Natural killer cell treated with Interleukin-12 subunit alpha and Interleukin-12 subunit beta and Interleukin-15 and Interleukin-18, amount 100 ng/mL, for 72 hours (primary cell): ENCODE measurements around the gene FDCSP. TPM values are rescaled to one million over a fixed set of nuclear protein-coding genes. Genes with fewer than 3 reads are reported as not detected.

Source experiments
- ATAC-seq, 2 donors: fragments of 150-1000 bp; cut with Tn5 transposase in 1 of 2; sonication (Bioruptor Pico), chemical (Tn5 transposase) in 1 of 2; 2 replicates each; pipeline ENCODE4 v1.10.0; 2021
- DNase-seq: peaks from one replicate; pipeline ENCODE4 v3.0.0; 2022; ENCODE audit warnings: low spot score
- H3K27ac Mint-ChIP-seq, 2 donors: 1 replicate in 1 of 2; 2 replicates in 1 of 2; pipeline ENCODE4 v1.8.0; 2022; ENCODE audit warnings: mixed read lengths in 2 of 2, mild to moderate bottlenecking in 1 of 2, moderate library complexity in 1 of 2
- H3K27me3 Mint-ChIP-seq, 2 donors: 1 replicate in 1 of 2; 2 replicates in 1 of 2; pipeline ENCODE4 v1.8.0; 2022; ENCODE audit warnings: mixed read lengths in 2 of 2
- H3K36me3 Mint-ChIP-seq: one replicate; pipeline ENCODE4 v1.8.0; 2022; ENCODE audit warnings: mixed read lengths
- H3K4me1 Mint-ChIP-seq, 2 donors: 1 replicate in 1 of 2; 2 replicates in 1 of 2; pipeline ENCODE4 v1.8.0; 2022; ENCODE audit warnings: low read depth in 2 of 2, mixed read lengths in 2 of 2, mild to moderate bottlenecking in 1 of 2
- H3K4me3 Mint-ChIP-seq: one replicate; pipeline ENCODE4 v1.8.0; 2022; ENCODE audit warnings: mixed read lengths
- H3K9me3 Mint-ChIP-seq: 2 replicates; pipeline ENCODE4 v1.8.0; 2022; ENCODE audit warnings: mixed read lengths
- total RNA-seq, 2 donors: library from RNA; stranded (reverse); gene quantifications; one replicate each; pipeline ENCODE4 v1.2.3, GENCODE V29; 2022

Gene FDCSP
- total RNA-seq, 2 donors from 2014 or later: not detected

- H3K4me1 Mint-ChIP-seq: no peaks in the 10 kb centered on the region
- H3K27ac Mint-ChIP-seq: no peak overlapping the region
- ATAC-seq (no peak), DNase-seq (no peak)
- no peaks in the 10 kb centered on the region for H3K27me3 Mint-ChIP-seq
- no peaks in the 10 kb centered on the region for H3K36me3 Mint-ChIP-seq
- peaks cover 15% of the 10 kb centered on the region for H3K9me3 Mint-ChIP-seq
- no peak overlapping the region for H3K4me3 Mint-ChIP-seq
Measured at GRCh38 chr4:70269674-70270073, 43.8 kb downstream of the FDCSP start.

GRCh38 chr4:70277121-70277520 lies 51.2 kb downstream of the FDCSP start:
- Mint-ChIP-seq H3K9me3 (peaks cover 8% of the 10 kb centered on the region), H3K4me1 (no peaks in the 10 kb centered on the region), H3K36me3 (no peaks in the 10 kb centered on the region), H3K4me3 (no peak overlapping the region), H3K27me3 (no peaks in the 10 kb centered on the region), H3K27ac (no peak overlapping the region)
- ATAC-seq (no peak), DNase-seq (no peak)

GRCh38 chr4:70280567-70280966 lies 54.6 kb downstream of the FDCSP start:
- no peaks in the 10 kb centered on the region for H3K36me3 Mint-ChIP-seq
- H3K4me3 Mint-ChIP-seq: no peak overlapping the region
- DNase-seq: no peak
- no peak for ATAC-seq
- no peaks in the 10 kb centered on the region for H3K27me3 Mint-ChIP-seq
- no peaks in the 10 kb centered on the region for H3K4me1 Mint-ChIP-seq
- peaks cover 3% of the 10 kb centered on the region for H3K9me3 Mint-ChIP-seq
- no peak overlapping the region for H3K27ac Mint-ChIP-seq

Other genes with a start within 250 kb of the FDCSP start
- gene STATH, start 230.2 kb upstream of the FDCSP start, total RNA-seq: not detected
- not detected for gene HTN3, start 197.7 kb upstream of the FDCSP start, total RNA-seq
- not detected for gene HTN1, start 175.7 kb upstream of the FDCSP start, total RNA-seq
- not detected for gene PRR27, start 71.9 kb upstream of the FDCSP start, total RNA-seq
- gene ODAM, start 30.4 kb upstream of the FDCSP start, total RNA-seq: not detected
- not detected for gene CSN3, start 16.5 kb downstream of the FDCSP start, total RNA-seq
- not detected for gene CABS1, start 108.9 kb downstream of the FDCSP start, total RNA-seq
- gene SMR3A, start 134.6 kb downstream of the FDCSP start, total RNA-seq: not detected
- gene SMR3B, start 157.0 kb downstream of the FDCSP start, total RNA-seq: not detected
- gene OPRPN, start 171.8 kb downstream of the FDCSP start, total RNA-seq: not detected
- not detected for gene MUC7, start 246.1 kb downstream of the FDCSP start, total RNA-seq